PC-9 (cell line): ENCODE results near the gene HOXC10.

Experiments used
- CTCF ChIP-seq: fragments of 200-600 bp; sonication (generic); conservative IDR thresholded peaks from 2 replicates; pipeline ENCODE4 v1.6.1; 2017; ENCODE audit warnings: mixed run types, antibody characterized with exemption, mild to moderate bottlenecking, moderate library complexity
- EZH2 ChIP-seq: fragments of 200-600 bp; sonication (generic); IDR thresholded peaks from 2 replicates; pipeline ENCODE4 v1.8.0; 2017; ENCODE audit warnings: antibody characterized with exemption, low read depth

GRCh38 chr12:54007538-54008259 lies 22.8 kb downstream of the HOXC10 start:
- TF ChIP-seq CTCF = no peak
- no peak for TF ChIP-seq EZH2
